NCI-H2196 treated with DMSO at 0.1 percent for 48 hours (cell line): ENCODE data around the gene SMNDC1.

Experiments used
- DNase-seq: peaks from one replicate; lab custom pipeline; 2025; ENCODE audit not compliant: unreplicated experiment; lab: John Stamatoyannopoulos, UW

The SMNDC1 gene

GRCh38 chr10:110327262-110327914, 22.7 kb upstream of the SMNDC1 start:
- no peak for DNase-seq

DNA sequence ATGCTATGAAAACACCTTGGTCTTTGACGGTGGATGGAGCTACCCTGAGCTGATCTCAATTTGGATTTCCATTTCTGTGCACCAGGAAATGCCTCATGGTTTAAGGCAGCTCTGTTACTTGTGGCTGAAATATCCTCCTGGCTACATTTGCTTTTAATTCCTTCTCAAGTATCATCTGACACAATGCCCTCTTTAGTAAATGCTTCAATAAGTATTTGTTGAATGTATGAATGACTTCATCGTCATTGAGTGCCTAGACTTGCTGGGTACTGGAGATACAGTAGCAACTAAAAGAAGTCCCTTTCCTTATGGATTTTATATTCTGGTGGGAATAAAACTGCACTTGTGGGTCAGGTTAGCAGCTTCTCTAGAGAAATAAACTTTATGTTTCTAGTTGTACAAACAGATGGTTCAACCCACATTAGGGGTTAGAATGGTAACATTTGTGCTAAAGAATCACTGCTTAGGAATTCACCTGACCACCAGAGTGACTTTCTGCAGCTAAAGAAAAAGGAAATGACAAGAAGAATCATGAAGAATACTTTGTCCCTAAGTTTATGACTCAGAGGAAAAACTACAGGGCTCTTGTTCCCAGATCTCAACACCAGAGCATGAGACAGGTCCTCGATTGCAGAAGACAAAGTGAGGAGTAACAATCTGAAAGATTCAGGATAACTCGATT, 21.8 kb upstream of the SMNDC1 start:
- no peak for DNase-seq

DNA sequence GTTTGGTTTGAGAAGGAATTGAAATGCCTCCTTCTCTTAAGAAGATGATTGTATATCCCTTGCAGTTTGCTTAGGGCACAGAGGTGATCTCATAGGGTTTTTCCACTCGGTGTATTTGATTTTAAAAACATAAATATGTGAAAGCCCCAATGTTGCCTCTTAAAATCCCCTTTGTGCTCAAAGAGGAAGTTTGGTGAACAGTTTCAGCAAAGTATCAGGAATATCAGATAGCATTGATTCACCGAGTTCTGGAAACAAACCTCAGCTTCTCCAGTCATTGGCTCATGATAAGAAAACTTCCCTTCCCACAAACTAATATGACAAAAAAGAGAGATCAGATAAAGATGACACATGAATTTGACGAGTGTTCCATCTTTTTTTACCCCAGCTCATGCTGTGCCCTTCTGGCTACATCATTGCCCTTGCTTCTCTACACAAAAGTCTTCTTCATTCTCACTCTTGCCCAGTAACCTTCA, 20.1 kb upstream of the SMNDC1 start:
- DNase-seq, result no peak

- DNase-seq, result no peak
Observed at GRCh38 chr10:110324201-110324804, 19.6 kb upstream of the SMNDC1 start.

GRCh38 chr10:110323503-110323902, 18.8 kb upstream of the SMNDC1 start:
- DNase-seq, result no peak

DNA sequence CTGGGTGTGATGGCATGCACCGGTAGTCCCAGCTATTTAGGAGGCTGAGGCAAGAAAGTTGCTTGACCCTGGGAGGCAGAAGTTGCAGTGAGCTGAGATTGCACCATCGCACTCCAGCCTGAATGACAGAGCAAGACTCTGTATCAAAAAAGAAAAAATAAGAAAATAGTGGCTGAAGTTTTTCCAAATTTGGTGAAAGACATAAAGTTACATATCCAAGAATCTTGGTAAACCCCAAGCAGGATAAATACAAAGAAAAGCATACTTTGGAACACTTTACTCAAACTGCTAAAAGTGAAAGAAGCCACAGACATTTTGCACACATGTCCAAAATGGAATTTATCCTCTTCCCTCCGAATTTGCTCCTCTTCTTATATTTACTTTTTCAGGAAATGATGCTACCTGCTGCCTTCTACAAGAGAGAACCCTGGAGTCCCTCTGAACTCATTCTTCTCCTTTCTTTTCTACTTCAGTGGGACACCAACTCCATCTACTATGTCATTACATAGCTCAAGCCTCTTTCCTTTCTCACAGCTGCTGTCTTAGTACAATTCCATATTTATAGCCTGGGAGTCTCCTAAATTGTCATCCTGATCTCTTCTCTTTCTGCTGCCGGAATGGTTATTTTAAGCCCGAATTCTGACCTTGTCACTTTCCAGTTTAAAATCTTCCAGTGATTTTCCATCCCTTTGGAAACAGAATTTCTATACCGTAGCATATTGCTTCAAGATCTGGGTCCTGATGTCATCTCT, 17.3 kb upstream of the SMNDC1 start:
- no peak for DNase-seq

- no peak for DNase-seq
Observed at GRCh38 chr10:110317866-110318850, 13.4 kb upstream of the SMNDC1 start.

- DNase-seq, result no peak
Observed at GRCh38 chr10:110313674-110314073, 9.0 kb upstream of the SMNDC1 start.

- DNase-seq, result no peak
Observed at GRCh38 chr10:110312206-110312605, 7.5 kb upstream of the SMNDC1 start.

GRCh38 chr10:110311357-110311949, 6.7 kb upstream of the SMNDC1 start:
- no peak for DNase-seq

- no peak for DNase-seq
Observed at GRCh38 chr10:110310741-110311140, 6.0 kb upstream of the SMNDC1 start.

DNA sequence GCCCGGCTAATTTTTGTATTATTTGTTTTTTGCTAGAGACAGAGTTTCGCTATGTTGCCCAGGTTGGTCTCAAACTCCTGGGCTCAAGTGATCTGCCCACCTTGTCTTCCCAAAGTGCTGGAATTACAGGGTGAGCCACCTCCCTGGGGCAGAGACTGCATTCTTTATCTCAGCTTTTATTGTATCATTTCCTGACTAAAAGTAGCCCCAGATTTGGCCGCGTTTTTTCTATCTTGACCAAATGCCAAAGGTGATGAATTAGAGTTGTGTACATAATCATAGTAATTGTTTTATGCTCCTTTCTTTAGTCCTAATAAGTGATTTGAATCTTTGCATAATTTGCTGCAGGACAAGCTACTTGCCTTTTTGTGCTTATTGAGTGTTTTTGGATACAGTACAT, 3.1 kb upstream of the SMNDC1 start:
- DNase-seq, result no peak

GRCh38 chr10:110306452-110306768, 1.7 kb upstream of the SMNDC1 start:
- DNase-seq, result no peak

- DNase-seq, result peak; percentile 28
Observed at GRCh38 chr10:110305767-110306451, 1.2 kb upstream of the SMNDC1 start.

DNA sequence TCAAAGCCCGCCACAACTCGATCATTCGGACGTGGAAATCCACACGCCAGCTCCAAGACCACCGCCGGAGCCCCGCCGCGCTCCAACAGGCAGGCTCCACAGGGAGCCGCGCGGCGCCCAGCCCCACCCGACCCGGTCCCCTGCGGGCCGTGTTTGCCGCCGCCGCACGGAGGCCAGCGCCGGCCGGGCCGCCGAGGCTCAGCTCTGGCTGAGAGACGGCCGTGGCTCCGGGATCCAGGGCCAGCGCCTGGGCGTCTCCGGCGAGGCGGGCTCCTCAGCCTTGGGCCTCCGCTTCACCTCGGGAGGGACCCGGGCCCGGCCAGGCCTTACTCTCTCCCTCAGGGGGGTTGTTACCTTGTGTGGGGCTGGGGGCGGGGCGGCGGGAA, 333 bp downstream of the SMNDC1 start:
- DNase-seq, result no peak

GRCh38 chr10:110303681-110304080, 1.0 kb downstream of the SMNDC1 start:
- DNase-seq, result no peak

DNA sequence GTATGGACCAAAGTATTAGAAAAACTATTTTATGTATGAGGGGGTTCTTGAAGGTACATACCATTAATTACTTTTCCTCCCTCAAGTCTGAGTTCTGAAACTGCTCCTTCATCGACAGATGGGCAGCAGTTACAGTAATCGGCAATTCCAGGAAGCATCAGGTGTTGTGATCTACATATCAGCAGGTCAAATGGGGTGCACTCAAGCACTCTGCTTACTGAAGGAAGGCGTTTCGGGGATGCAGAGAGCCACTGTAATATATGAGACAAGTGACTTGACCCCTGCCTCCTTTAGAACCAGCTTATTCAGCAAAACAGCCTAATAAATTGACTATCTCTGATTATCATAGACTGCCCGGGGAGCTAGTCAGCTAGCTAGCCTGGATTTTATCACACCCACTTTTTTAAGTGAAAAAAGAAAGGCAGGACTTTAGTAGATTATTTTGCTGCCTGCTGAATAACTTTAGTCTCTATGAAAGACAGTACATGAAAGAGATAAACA, 4.2 kb downstream of the SMNDC1 start:
- no peak for DNase-seq

GRCh38 chr10:110296966-110297365, 7.8 kb downstream of the SMNDC1 start:
- no peak for DNase-seq

DNA sequence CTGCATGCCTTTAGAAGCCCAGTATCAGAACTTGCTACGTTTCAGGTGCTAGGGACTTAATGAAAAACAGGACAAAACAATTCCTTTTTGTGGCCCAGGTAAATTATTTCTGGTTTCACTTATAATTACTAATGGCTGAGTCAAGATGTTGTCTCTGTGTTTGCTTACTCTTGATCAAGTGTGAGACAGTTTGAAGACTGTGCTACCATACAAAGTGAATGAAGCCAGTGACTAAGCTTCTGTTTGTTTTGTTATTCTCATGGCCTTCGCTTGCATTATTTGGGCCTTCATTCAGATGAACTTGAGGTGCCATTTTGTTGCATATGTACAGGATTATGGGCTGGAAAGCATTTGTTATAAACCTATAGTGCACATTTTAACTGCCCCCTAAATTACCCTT, 17.9 kb downstream of the SMNDC1 start:
- DNase-seq, result no peak
